Uterus (tissue), 4 donors: ENCODE data around the gene MAGEB1. TPM values are rescaled to one million over a fixed set of nuclear protein-coding genes. Genes with fewer than 3 reads are reported as not detected.

Source experiments
- DNase-seq, 2 donors: peaks; one replicate each; pipeline ENCODE4 v3.0.0-alpha.2; 2019 to 2020
- H3K27ac ChIP-seq, 2 donors: fragments of 200-600 bp; sonication (generic); 1 replicate in 1 of 2; 2 replicates in 1 of 2; pipeline ENCODE4 v1.5.1; 2016 to 2018
- H3K27me3 ChIP-seq, 2 donors: fragments of 200-600 bp; sonication (generic); one replicate each; pipeline ENCODE4 v1.5.1; 2018 to 2019; ENCODE audit warnings: control low read depth in 1 of 2
- H3K36me3 ChIP-seq, 2 donors: fragments of 200-600 bp; sonication (generic); one replicate each; pipeline ENCODE4 v1.5.1; 2019; ENCODE audit warnings: control low read depth in 1 of 2
- H3K4me1 ChIP-seq, 2 donors: fragments of 200-600 bp; sonication (generic); one replicate each; pipeline ENCODE4 v1.5.1; 2018 to 2019; ENCODE audit warnings: control low read depth in 1 of 2
- H3K4me3 ChIP-seq, 2 donors: fragments of 200-600 bp; sonication (generic); 1 replicate in 1 of 2; 2 replicates in 1 of 2; pipeline ENCODE4 v1.5.1; 2018 to 2019; ENCODE audit warnings: mild to moderate bottlenecking in 1 of 2
- H3K9me3 ChIP-seq, 2 donors: fragments of 200-600 bp; sonication (generic); one replicate each; pipeline ENCODE4 v1.5.1; 2019; ENCODE audit warnings: control low read depth in 1 of 2
- POLR2A ChIP-seq, 2 donors: fragments of 450-650 bp; IDR thresholded peaks; one replicate each; pipeline ENCODE4 v1.6.1; 2016; ENCODE audit warnings: antibody characterized with exemption in 2 of 2, mild to moderate bottlenecking in 1 of 2, moderate library complexity in 1 of 2
- intact Hi-C: fragments of 100-400 bp; cut with DNase I; formaldehyde crosslinking; loops from one replicate; pipeline ENCODE4 v1.15.1; 2023; ENCODE audit warnings: low total_unique reads
- total RNA-seq, 4 donors: library from RNA; depleted of rRNA in 3 of 4; stranded (reverse); fragments of >200 nt in 3 of 4; gene quantifications; one replicate each; pipeline versions ENCODE4 v1.1.0 to v1.2.4, GENCODE V29; 2014 to 2023
- TF ChIP-seq, protein P1 (sequence below), 4 experiments: fragments of 200-600 bp in 2 of 4; fragments of 450-650 bp in 2 of 4; sonication (generic) in 2 of 4; IDR thresholded peaks; one replicate each; pipeline ENCODE4 v1.5.1; 2016 to 2019; ENCODE audit warnings: antibody characterized with exemption in 4 of 4, mild to moderate bottlenecking in 2 of 4, moderate library complexity in 1 of 4
- donor health status: DM: yes; HTN: yes; CAD: no.

MAGEB1 gene
- total RNA-seq, 4 donors from 2014 or later, result not detected

DNA sequence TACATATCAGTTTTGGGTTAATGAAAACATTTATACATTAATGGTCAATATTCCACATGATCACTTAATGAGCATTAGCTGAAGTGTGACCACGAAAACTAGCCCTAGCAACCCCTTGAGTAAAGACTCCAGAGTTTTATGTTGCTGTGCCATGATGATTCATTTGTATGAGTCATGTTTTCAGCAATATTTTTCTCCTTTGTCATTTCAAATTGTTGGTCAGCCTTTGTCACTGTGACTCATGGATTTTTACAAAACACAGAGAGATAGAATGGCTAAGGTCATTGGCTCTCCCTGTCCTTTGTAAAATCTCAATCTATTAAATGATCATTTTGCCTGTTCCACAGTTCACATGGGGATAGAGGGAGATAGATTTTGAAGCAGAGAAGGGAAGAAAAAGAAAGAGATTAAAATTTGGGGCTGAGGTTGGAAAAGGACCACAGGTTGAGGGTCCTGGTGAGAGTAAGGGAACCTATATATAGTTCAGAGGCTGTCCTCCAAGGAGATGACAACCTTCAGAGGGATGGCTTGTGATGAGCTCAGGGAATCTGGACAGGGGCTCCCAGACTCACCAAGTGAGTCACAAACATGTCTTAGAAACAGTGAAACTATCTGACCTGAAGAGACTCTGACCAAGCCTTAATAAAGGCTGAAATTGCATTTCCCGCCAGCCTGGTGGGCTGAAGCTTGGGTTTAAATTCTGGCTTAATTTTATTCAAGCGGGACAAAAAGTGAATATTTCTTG is 36.7 kb downstream of the MAGEB1 start:
- Histone ChIP-seq H3K36me3 (no peaks in the 10 kb centered on the region), H3K4me1 (no peaks in the 10 kb centered on the region), H3K27ac (no peak overlapping the region), H3K4me3 (no peak overlapping the region), H3K27me3 (no peaks in the 10 kb centered on the region), H3K9me3 (no peaks in the 10 kb centered on the region)
- intact Hi-C loops, result no loop called here
- no peak for DNase-seq
- no peak for TF ChIP-seq POLR2A (IDR thresholded peaks at IDR 0.05)
- TF ChIP-seq, protein P1, sequence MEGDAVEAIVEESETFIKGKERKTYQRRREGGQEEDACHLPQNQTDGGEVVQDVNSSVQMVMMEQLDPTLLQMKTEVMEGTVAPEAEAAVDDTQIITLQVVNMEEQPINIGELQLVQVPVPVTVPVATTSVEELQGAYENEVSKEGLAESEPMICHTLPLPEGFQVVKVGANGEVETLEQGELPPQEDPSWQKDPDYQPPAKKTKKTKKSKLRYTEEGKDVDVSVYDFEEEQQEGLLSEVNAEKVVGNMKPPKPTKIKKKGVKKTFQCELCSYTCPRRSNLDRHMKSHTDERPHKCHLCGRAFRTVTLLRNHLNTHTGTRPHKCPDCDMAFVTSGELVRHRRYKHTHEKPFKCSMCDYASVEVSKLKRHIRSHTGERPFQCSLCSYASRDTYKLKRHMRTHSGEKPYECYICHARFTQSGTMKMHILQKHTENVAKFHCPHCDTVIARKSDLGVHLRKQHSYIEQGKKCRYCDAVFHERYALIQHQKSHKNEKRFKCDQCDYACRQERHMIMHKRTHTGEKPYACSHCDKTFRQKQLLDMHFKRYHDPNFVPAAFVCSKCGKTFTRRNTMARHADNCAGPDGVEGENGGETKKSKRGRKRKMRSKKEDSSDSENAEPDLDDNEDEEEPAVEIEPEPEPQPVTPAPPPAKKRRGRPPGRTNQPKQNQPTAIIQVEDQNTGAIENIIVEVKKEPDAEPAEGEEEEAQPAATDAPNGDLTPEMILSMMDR (IDR thresholded peaks at IDR 0.05), result no peak

DNA sequence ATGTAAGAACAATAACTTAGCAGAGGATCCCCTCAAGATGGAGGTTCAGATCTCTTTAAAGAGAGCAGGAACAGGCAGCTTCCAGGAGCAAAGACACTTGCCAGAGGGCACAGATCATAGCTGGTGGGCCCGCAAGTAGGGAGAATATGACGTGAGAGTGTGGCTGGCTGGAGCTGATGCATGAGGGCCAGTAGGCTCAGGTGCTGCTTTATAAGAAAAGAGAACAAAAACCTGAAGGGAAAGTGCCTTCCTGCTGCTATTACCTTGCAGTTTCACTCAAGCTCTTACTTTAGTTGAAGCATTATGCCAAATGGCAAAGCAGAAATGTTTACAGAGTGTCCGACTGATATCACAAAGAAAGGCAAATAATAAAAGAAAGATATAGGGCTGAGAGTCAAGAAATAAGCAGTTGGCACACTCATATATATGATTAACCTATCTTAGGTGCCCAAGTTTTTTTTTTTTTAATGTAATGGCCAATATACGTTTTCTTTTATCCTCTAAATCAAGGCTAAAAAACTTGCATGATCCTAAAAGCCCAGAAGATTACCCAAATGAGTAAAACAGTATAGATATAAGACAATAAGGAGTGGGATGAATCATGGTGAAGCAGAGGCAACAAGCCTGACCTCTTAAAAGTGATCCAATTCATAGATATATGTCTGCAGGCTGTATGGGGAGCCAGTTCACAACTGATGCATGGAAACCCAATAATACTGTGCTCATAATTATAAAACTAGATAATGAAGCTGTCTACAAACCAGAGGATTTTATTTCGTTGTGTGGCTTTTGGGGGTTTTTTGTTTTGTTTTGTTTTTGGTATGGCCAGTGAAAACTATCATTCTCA is 49.7 kb downstream of the MAGEB1 start:
- Histone ChIP-seq H3K27me3 (no peaks in the 10 kb centered on the region), H3K27ac (no peak overlapping the region), H3K4me1 (no peaks in the 10 kb centered on the region), H3K9me3 (no peaks in the 10 kb centered on the region), H3K36me3 (no peaks in the 10 kb centered on the region), H3K4me3 (no peak overlapping the region)
- no peak for DNase-seq
- intact Hi-C loops, result no loop called here
- TF ChIP-seq POLR2A (IDR thresholded peaks at IDR 0.05), result no peak
- TF ChIP-seq, protein P1 (IDR thresholded peaks at IDR 0.05), result no peak

DNA sequence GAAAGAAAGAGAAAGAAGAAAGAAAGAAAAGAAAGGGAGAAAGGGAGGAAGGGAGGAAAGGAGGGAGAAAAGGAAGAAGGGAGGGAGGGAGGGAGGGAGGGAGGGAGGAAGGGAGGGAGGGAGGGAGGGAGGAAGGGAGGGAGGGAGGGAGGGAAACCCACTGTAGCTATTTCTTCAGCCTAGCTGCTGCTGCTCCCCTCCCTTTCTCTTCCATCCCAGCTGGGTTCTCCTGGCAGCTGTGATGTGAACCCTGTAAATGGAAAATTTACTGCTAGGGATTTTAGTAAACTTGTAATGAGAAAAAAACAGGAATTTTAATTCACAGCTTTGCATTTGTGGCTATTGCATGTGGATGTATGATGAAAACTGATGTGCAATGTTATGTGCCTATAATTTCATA is 54.3 kb downstream of the MAGEB1 start:
- Histone ChIP-seq H3K27me3 (no peaks in the 10 kb centered on the region), H3K9me3 (no peaks in the 10 kb centered on the region), H3K4me1 (no peaks in the 10 kb centered on the region), H3K36me3 (no peaks in the 10 kb centered on the region), H3K27ac (no peak overlapping the region), H3K4me3 (no peak overlapping the region)
- no peak for DNase-seq
- TF ChIP-seq POLR2A (IDR thresholded peaks at IDR 0.05), result no peak
- TF ChIP-seq, protein P1 (IDR thresholded peaks at IDR 0.05), result no peak
- intact Hi-C loops, result no loop called here

Other genes starting within 250 kb of the MAGEB1 start
- gene MAGEB2, start 31.6 kb upstream of the MAGEB1 start, total RNA-seq, result not detected
- not detected for gene MAGEB3, start 16.5 kb upstream of the MAGEB1 start, total RNA-seq
- gene MAGEB4, start 5.1 kb upstream of the MAGEB1 start, total RNA-seq, result not detected
- under 1 TPM in 1 of 4 donors, not detected in 3; 0.28 TPM for gene NR0B1, start 62.2 kb downstream of the MAGEB1 start, total RNA-seq